T-helper 1 cell treated with Interleukin-12 subunit alpha and Interleukin-12 subunit beta and Interleukin-4 antibody, amounts not matched to agents 30 ng/mL and 1 ng/mL, for 36 hours (primary cell): ENCODE results near the gene PRRX2. TPM values are rescaled to one million over a fixed set of nuclear protein-coding genes. Genes with fewer than 3 reads are reported as not detected.

ENCODE experiments used
- intact Hi-C: fragments of 100-400 bp; cut with micrococcal nuclease; formaldehyde crosslinking; loops from one replicate; pipeline ENCODE4 v1.15.1; 2024
- total RNA-seq: library from RNA; stranded (reverse); gene quantifications from 2 replicates; pipeline ENCODE4 v1.2.3, GENCODE V29; 2022

PRRX2 gene
- total RNA-seq, 1 donor from 2014 or later = 1.5 TPM

GRCh38 chr9:129701549-129701948, 36.1 kb downstream of the PRRX2 start:
- intact Hi-C loops = no loop called here

DNA sequence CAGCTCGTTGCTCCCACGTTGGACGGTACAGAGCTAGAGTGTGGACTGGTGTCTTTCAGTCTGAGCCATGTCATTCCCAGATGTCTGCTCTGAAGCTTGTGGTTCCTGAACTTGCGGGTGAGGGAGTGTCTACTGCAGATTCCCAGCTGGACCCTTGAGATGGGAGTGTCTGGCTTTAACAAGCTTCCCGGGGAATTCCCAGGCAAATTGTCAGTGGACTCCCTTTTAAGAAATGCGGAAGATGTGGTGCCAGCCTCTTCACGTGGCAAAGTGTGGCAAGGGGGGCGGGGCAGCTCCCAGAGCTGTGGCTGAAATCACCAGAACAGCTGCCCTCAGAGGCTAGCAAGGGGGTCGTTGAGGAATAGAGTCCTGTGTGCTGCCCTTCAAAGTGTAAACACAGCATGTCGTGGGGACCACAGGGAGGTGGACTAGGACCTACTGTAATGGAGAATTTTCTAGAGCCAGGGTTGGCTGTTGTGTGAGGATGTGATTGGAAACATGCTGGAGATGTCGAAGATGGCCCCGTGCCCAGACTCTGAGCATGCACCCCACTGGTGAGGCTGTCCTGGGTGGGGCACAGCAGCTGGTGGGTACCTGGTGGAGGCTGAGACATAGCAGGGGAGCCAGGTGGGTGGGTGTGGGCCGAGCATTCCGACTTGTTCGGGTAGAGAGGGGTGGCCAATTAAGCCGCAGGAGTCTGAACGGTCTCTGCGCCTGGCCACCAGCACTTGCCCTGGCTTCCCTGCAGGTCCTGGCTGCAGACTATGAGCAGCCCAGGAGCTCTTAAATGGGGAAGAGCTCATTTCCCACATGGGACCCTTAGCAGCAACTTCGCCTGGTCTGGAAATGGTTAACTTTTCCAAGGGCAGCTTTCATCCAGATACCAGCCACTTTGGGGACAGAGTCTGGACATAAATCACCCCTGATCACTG, 37.4 kb downstream of the PRRX2 start:
- intact Hi-C loops = no loop called here

DNA sequence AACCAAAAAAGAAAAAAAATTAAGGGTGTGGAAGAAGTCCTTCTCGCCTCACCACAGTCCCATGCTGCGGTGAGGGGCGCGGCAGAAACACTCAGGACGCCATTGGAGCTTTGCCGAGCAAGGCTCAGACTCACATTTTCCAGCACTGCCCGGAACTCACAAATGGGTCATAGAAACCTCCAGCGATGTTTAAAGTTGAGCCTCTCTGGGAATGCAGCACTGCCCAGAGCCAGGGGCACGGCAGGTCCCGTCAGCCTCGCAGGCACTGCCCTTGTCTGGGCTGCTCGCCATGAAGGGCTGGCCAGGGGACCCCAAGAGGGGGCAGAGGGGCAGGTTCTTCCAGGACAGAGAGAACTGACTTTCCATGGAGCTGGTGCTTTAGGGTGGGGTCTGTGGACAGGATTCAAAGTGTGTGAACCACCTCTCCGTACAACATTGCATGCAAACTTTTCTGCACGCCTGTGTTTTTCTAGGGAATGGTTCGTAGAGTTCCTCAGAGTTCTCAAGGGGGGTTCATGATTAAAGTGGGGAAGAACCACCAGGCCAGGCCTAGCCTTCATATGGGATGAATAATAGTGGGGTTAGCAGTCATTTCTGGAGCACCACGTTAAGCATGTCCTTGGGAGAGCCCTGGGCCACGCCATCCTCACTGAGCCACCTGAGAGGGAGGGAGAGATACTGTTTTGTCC, 38.4 kb downstream of the PRRX2 start:
- intact Hi-C loops = no loop called here

GRCh38 chr9:129704807-129705206, 39.4 kb downstream of the PRRX2 start:
- intact Hi-C loops = no loop called here

DNA sequence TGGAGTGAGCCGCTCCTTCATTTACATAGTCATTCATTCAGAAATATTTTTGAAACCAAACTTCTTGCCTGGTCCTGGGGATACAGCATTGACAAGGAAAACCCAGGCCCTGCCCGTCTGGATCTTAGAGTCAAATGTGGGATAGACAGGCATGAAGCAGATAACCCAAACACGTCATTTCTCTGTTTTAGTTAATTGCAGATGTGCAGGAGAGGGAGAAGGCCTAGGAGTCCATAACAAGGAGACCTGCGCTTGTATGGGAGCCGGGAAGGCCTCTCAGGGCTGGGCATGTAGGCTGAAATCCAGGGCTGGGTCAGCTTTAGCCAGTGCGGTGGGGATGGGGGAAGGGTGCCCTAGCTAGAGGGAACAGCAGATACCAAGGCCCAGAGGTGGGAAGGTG, 43.3 kb downstream of the PRRX2 start:
- intact Hi-C loops = no loop called here

GRCh38 chr9:129709438-129710168, 44.2 kb downstream of the PRRX2 start:
- intact Hi-C loops = loop anchor here (5.0 kb wide), 1 partner anchor 67 kb away; the partner anchor contains the start of gene ASB6

DNA sequence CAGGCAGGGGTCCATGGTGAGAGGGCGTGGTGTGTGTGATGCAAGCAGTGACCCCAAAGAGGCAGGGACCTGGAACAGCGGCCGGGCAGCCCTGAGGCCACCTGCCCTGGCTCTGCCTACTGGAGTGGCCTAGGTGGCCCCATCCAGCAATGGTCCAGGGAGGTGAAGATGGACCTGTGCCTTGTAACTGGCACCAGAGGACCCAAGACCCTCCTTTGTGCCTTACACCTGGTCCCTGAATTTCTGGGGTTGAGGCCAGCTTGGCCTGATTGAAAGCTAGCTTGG, 44.7 kb downstream of the PRRX2 start:
- intact Hi-C loops = loop anchor here (5.0 kb wide), 1 partner anchor 68 kb away; the partner anchor contains the start of gene ASB6

DNA sequence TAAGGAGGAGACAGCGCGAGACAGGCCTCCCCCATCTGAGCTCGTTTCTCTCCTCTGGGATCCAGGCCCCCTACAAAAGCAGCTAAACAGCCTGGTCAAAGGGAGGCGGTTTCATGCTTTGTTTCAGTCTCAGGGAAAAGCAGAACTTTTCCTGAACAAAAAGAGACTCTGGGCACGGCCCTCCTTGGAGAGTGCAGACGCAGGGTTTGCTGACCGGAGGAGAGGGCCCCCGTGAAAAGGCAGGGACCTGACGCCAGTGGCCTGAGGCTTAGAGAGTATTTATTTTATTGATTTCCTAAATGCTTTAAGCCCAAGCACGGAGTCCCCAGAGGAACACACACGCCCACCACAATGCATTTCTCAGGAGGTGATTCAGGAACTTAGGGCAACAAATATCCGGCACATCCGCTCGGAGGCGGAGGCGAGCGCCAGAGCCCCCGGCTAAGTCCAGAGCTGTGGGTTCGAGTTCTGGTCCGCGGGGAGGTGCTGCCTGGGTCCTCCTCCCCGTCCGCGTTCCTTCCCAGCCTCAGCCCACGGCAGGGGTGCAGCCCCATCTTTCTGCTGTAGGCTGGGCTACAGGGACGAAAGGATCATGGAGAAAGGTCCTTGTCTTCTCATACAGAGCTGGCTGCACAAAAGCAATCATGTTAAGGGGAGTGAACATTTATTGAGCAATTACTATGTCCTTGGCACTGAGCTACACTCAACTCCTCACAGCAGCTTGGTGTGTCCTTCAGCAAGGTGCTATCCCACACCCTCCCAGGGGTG, 47.4 kb downstream of the PRRX2 start:
- intact Hi-C loops = loop anchor here (5.0 kb wide), 1 partner anchor 71 kb away; the partner anchor contains the start of gene ASB6

DNA sequence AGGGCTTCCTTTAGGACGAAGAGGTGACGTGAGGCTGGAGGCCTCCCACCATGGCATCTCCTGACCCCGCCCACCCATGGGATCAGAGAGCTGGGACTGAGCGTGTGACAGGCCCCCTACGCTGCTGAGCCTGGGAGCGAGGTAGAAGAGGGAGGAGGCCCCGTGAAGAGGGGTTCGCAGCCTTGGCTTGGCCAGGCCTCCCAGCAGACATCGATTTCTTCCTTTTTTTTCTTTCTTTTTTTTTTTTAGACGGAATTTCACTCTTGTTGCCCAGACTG, 47.9 kb downstream of the PRRX2 start:
- intact Hi-C loops = loop anchor here (5.0 kb wide), 1 partner anchor 71 kb away; the partner anchor contains the start of gene ASB6

- intact Hi-C loops = loop anchor here (5.0 kb wide), 1 partner anchor 72 kb away; the partner anchor contains the start of gene ASB6
These were observed 49.1 kb downstream of the PRRX2 start for GRCh38 chr9:129714511-129715061.

- intact Hi-C loops = no loop called here
These were observed 50.6 kb downstream of the PRRX2 start for GRCh38 chr9:129716091-129716490.

- intact Hi-C loops = no loop called here
These were observed 52.5 kb downstream of the PRRX2 start for GRCh38 chr9:129717991-129718390.

DNA sequence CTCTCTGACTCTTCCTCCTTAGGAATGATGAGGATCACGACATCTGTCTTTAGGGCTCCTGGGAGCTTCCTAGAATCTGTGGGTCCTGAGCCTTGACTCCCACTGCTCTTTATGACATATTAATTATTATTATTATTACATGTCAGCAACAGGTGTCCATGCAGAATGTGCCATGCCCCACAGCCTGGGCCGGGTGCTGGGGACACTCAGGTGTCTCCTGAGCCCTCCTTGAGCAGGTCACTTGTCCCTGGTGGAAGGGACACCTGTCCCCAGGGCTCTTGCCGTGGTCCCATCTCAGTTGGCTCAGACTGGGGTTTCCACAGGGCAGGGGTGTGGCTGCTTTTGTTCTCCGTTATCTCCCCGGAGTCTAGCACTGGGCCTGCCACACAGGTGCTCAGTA, 53.2 kb downstream of the PRRX2 start:
- intact Hi-C loops = no loop called here

DNA sequence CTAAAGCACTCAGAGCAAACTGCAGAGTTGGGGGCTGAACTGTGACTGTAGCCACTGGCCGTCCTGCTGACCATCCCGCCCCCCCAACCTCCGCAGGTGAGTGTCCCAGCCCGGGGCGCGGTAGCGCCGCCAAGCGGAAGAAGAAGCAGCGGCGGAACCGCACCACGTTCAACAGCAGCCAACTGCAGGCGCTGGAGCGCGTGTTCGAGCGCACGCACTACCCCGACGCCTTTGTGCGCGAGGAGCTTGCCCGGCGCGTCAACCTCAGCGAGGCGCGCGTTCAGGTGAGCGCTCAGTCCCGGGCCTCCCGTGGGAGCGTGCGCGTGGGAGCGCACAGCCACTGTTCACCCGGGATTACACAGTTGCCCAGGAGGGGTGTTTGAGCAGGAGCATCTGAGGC, 53.7 kb downstream of the PRRX2 start:
- intact Hi-C loops = no loop called here

DNA sequence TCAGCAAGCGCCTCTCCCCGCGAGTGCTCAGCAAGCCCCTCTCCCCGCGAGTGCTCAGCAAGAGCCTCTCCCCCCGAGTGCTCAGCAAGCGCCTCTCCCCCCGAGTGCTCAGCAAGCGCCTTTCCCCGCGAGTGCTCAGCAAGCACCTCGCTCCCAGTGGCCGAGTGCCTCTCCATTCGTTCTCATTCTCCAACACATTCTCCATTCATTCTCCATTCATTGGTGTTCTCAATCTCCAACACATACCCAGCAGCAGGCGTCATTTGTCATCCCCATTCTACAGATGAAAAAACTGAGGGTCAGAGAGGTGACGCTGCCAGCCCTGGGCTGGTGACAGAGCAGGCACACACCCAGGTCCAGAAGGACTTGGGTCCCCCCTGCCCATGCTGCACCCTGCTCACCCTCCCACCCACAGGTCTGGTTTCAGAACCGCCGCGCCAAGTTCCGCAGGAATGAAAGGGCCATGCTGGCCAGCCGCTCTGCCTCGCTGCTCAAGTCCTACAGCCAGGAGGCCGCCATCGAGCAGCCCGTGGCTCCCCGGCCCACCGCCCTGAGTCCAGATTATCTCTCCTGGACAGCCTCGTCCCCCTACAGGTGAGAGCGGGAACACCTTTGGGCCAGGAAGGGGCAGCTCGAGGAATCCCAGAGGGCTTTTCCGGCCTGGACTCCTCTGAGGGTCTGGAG, 54.9 kb downstream of the PRRX2 start:
- intact Hi-C loops = no loop called here

DNA sequence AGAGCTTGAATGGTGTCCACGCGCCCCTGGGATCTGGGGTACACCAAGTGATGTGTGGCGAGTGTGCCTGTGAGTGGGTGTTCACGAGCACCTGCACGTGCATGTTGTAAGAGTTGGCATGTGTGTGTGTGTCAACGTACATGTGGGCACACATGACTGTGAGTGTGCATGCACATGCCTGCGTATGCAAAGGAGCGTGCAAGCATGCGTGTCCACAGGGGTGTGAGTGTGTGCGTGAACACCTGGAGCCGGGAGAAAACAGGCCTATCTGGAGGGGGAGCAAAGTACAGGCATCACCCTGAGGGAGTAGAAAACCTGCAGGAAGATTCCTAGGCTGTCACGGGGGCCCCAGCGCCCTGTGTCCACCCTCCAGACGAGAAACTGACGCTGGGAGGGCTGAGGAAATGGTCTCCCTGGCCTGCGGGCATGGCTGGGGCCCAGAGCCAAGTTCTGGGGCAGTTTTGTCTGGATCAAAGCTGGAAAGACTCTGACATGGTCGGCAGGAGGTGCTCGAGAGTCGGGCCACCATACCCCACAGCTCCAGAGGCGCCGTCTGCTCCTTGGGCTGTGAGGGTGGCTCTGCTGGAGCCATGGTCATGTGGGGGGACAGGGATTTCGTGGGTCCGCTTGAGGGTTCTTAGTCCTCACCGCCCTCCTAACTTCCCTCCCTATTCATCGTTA, 55.6 kb downstream of the PRRX2 start:
- intact Hi-C loops = no loop called here

DNA sequence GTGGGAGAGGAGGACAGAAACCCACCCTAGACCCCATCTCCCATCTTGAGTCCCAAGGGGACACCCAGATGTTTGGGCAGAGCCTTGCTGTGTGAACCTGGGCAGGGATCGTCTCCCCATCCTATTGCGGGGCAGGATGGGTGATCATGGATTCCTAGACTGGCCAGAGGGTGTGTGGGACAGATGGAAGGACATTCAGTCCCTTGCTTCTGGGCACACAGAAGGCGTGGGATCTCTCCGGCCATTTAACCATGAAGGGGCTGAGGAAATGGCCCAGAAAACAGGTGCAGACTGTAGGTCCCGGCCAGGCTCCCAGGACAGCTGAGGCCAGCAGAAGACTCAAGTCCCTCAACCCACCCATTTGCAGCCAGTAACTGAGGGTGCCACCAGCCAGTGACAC, 57.5 kb downstream of the PRRX2 start:
- intact Hi-C loops = no loop called here

- intact Hi-C loops = loop anchor here (5.0 kb wide), 1 partner anchor 513 kb away; no protein-coding TSS in a partner anchor
These were observed 59.2 kb downstream of the PRRX2 start for GRCh38 chr9:129724456-129725190.

GRCh38 chr9:129725795-129726251, 60.4 kb downstream of the PRRX2 start:
- intact Hi-C loops = loop anchor here (1.0 to 5.0 kb wide), 4 partner anchors 11 to 511 kb away; no protein-coding TSS in a partner anchor
